Endometrial microvascular endothelial cells (primary cell): ENCODE results near the gene ORC6. TPM values are rescaled to one million over a fixed set of nuclear protein-coding genes. Genes with fewer than 3 reads are reported as not detected.

Source experiments
- in situ Hi-C: cut with HindIII; loops from 2 replicates; pipeline ENCODE4 v1.10.0; 2017; ENCODE audit warnings: low sequenced_read_pairs, low pct_unique_long_range_greater_than_20kb; ENCODE audit errors: inconsistent ontology term
- total RNA-seq: library from RNA; depleted of rRNA; stranded (reverse); fragments of >200 nt; gene quantifications from one replicate; pipeline ENCODE4 v1.2.3, GENCODE V29; 2015; ENCODE audit errors: inconsistent ontology term

Gene ORC6
- total RNA-seq, 1 donor from 2014 or later = 16.6 TPM

- in situ Hi-C loops = no loop called here
Measured at GRCh38 chr16:46729326-46729995, 40.0 kb downstream of the ORC6 start.

DNA sequence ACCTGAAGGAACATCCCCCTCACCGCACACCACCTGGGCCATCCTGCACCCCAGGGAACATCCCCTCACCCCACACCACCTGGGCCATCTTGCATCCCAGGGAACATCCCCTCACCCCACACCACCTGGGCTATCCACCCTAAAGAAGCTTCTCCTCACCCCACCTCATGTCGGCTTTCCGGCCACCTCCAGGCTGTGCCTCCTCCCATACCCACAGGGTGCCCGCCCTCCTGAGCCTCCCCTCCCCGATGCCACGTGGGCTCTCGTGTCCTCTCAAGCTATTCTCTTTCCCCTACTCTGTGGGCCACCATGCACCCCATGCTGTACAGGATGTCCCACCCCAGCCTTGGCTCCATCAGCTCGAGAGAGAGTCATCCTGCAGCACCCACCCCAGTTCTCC lies 40.7 kb downstream of the ORC6 start:
- in situ Hi-C loops = no loop called here

GRCh38 chr16:46730801-46731690 lies 41.6 kb downstream of the ORC6 start:
- in situ Hi-C loops = no loop called here

GRCh38 chr16:46731691-46732555 lies 42.5 kb downstream of the ORC6 start:
- in situ Hi-C loops = no loop called here

- in situ Hi-C loops = no loop called here
Measured at GRCh38 chr16:46732561-46732960, 43.1 kb downstream of the ORC6 start.

- in situ Hi-C loops = no loop called here
Measured at GRCh38 chr16:46733319-46733830, 43.9 kb downstream of the ORC6 start.

DNA sequence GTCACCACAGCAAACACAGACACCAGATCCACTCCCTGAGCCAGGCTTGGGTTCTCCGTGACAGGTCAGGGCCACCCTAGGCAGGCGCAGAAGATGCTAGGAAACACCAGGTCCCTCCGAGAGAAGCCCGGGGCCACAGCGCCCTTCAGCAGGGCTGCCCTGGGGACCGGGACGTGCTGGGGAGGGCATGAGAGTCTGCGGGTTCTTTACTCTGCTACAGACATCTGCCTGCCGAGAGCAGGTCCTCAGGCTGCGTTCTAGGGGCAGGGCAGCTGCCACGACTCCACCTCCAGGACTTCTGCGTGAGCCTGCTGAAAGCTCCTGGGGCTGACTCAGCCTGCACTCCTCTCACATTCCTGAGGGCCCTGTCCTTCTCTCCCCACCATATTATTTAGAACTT lies 47.2 kb downstream of the ORC6 start:
- in situ Hi-C loops = no loop called here

GRCh38 chr16:46737621-46738214 lies 48.3 kb downstream of the ORC6 start:
- in situ Hi-C loops = no loop called here

DNA sequence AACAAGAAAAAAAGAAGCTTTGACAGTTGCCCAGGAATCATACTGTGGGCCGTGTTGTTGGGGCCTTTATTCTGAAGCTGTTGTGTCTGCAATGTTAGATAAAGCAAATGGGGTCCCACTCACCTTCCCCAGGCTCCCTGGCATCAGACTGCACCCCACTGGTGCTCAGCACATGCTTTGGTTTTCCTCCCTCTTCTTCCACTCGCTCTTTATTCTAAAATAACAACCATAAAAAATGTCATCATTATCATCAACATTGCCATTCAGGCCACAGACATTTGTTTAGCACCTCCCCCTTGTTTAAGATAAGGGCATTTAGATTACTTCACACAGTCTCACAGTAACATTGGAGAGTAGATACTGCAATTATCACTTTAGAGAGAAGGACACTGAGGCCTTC lies 50.5 kb downstream of the ORC6 start:
- in situ Hi-C loops = no loop called here

DNA sequence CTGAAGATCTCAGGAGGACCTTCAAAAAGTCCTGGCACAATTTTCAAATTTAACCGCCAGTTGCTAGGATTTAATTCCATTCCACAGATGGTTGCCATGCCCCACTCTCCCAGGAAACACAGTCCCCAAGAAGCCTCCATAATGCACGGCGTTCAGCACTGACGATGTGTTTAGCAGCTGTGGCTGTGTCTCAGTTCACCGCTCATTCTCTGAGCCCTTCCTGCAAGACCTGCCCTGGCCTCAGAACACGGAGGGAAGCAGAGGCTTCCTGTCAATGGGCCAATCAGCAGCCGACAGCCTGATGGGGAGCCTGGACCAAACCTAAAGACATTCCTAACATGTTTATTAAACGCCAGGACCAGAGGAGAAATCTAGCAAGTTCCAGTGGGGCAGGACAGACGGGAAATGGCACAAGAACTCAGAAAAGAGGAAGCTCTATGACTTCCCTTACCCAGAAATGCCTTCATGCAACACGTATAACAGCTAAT lies 53.8 kb downstream of the ORC6 start:
- in situ Hi-C loops = no loop called here

GRCh38 chr16:46745617-46746016 lies 56.2 kb downstream of the ORC6 start:
- in situ Hi-C loops = no loop called here

GRCh38 chr16:46746821-46747776 lies 57.6 kb downstream of the ORC6 start:
- in situ Hi-C loops = no loop called here

Other genes with a start within 250 kb of the ORC6 start
- gene SHCBP1, start 68.3 kb upstream of the ORC6 start, total RNA-seq = 43.4 TPM
- gene VPS35, start 481 bp upstream of the ORC6 start, total RNA-seq = 91.4 TPM
- not detected for gene MYLK3, start 58.7 kb downstream of the ORC6 start, total RNA-seq
- 6.5 TPM for gene C16orf87, start 141.5 kb downstream of the ORC6 start, total RNA-seq
- 12.6 TPM for gene GPT2, start 194.7 kb downstream of the ORC6 start, total RNA-seq